CD4-positive, alpha-beta T cell treated with Interleukin-1 beta for 1 hour (primary cell): ENCODE results near the gene CYP4V2.
A peak's percentile ranks its signal among the peaks of the same experiment; 100 is the strongest.

Source experiments
- DNase-seq, 2 donors: peaks; one replicate each; pipeline ENCODE4 v3.0.0-alpha.2; 2020 to 2022

The CYP4V2 gene

GRCh38 chr4:186191200-186192065 lies at the start of gene CYP4V2:
Gene CYP4V2 (plus strand): TSS chr4:186191567. CDS start chr4:186191824, 257 bp downstream.
- DNase-seq, result peak; percentile 88 to 90

- no peak for DNase-seq
Measured at GRCh38 chr4:186144198-186144945, 47.0 kb upstream of the CYP4V2 start.

DNA sequence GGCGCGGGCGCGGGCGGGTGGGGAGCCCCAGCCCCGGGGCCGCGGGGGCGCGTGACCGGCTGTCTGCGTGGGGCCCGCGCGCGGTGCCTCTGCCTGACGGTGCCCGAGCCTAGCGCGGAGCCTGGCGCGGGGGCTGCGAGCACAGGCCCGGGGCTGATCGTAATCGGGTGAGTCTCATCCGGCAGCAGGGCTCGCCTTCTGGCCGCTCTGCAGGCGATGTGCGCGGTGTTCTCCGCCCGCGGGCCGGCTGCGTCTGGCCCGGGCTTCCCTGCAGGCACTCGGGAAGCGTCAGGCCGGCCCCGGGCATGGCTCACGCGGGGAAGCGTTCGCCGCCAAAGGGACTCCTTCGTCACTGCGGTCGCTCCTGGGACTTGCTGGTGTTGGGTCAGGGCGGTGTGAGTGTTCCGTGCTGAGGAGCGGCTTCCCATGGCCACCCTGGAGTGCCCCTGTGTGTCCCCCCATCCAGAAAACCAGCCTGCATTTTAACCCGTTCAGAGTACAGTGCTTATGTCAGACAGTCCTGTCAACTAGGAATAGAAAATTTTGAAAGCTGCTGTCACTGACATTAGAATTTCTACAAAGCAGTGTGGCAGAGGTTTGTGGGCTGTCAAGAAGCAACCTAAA lies 46.3 kb upstream of the CYP4V2 start:
- no peak for DNase-seq

GRCh38 chr4:186146458-186146857 lies 44.9 kb upstream of the CYP4V2 start:
- no peak for DNase-seq

GRCh38 chr4:186148336-186148975 lies 42.9 kb upstream of the CYP4V2 start:
- no peak for DNase-seq

GRCh38 chr4:186149872-186150271 lies 41.5 kb upstream of the CYP4V2 start:
- DNase-seq, result no peak

DNA sequence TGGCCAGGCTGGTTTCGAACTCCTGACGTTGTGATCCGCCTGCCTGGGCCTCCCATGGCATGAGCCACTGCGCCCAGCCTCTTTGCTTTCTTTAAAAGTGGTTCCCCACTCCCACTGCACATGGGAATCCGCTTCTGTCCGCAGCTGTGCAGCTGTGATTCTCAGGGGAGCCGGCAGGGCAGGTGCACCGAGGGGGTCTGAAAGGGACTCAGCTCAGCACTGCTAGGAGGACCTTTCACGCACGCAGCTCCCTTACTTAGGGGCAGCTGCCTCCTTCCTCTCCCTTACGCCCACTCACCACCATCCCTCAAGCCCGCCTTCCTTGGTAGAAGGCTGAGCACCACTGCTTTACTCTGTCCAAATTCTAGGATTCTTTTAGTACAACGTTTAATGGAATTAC lies 40.4 kb upstream of the CYP4V2 start:
- DNase-seq, result no peak

- DNase-seq, result no peak
Measured at GRCh38 chr4:186151499-186151898, 39.9 kb upstream of the CYP4V2 start.

DNA sequence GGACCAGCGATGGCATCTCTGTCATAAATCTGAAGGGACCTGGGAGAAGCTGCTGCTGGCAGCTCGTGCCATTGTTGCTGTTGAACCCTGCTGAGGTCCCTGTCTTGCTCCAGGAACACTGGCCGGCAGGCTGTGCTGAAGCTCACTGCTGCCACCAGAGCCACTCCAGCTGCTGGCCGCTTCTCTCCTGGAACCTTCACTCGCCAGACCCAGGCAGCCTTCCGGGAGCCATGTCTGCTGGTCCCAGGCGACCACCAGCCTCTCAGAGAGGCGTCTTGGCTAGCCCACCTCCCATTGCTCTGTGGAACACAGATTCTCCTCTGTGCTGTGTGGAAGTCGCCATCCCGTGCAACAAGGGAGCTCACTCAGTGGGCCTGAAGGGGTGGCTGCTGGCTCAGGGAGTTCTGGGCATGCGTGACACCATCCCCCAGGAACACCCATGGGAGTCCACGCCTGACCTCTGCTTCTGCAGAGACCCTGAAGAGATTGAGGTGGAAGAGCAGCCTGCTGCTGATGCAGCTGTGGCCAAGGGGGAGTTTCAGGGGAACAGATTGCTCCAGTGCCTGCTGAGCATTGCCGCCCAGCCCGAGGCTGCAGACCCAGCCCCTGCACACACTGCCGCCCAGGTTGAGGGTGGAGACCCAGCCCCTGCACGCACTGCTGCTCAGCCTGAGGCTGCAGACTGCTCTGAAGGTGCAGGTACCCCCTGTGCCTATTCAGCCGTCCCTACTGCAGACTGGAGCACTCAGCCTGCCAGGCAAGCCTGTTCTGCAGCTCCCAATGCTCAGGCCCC lies 33.1 kb upstream of the CYP4V2 start:
- no peak for DNase-seq

DNA sequence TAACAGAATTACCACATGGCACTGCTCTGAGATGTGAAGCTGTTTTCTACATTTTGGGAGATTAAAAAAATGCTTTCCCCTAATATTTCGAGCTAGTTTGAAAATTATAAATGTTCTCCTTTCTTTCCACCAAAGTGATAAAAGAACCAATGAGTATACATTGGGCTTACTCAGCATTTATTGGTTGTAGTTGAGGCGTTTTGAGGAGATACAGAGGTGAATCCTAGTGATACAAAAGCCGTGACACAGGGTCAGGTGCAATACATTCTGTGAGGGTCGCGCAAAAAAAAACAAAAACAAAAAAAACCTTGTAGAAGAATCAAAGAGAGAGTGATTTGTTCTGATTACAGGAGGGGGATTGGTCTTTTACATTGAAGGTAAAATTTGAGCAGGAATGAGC lies 32.4 kb upstream of the CYP4V2 start:
- DNase-seq, result no peak

DNA sequence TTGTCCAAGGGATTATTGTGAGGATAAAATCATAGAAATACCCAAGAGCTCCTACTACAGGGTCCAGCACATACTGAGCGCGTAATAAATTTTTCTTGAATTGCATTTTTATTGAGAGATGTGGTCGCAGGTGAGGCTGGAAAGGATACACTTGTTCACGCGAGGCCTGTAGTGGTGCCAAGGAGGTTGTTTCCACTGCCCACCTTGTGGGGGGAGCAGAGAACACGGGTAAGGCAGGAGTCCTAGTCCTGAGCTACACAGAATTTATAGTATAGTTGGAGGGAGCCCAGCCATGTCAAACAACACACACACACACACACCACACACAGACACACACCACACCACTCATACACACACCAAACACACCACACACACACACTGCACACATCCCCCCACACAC lies 31.8 kb upstream of the CYP4V2 start:
- no peak for DNase-seq

DNA sequence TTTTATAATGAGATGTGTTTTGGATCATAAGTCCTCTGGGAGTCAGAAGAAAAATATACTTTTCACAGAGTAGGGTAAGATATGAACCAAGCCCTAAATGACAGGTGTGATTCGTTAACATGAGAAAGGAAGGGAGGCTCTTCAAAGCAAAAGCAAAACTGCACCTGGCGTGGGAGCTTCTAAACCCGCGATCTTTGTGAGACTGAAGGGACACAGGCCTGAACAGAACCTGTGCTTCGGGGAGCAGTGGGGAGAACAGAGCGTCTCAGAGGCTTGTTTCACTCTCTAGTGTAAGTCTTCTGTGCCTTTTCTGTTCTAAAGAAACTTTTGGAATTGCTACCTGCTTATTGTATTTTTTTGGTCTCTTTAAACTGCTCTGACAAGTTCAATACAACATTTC lies 30.2 kb upstream of the CYP4V2 start:
- peak in 1 of 2 donors; percentile 27 for DNase-seq

DNA sequence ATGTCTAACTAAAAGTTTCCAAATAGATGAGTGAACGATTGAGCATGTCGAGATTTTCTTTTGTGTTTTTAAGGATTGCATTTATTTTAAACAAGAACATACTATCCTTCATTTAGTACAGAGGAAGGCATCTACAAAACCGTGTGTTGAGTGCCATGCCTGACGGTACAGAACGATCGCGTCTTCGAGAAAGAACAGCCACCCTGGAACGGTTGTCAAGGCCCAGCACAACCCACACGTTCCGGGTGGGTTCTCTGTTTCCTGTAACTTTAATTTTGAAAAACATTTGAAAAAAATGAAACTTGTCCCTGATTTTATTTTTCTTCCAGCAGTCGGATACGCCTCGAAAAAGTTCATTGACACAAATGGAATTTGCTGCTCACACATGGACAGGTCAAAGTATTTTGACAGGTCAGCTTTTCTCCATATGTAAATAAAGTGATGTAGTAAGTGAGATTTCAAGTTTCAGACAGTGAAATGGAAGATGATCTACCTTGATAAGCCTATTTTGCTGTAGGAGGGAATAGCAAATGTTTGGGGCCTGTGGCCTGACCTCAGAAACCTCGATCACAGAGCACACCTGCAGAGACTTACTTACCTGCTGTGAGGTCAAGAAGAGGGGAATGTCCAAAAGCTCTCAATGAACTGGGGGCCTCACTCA lies 24.4 kb upstream of the CYP4V2 start:
- no peak for DNase-seq

DNA sequence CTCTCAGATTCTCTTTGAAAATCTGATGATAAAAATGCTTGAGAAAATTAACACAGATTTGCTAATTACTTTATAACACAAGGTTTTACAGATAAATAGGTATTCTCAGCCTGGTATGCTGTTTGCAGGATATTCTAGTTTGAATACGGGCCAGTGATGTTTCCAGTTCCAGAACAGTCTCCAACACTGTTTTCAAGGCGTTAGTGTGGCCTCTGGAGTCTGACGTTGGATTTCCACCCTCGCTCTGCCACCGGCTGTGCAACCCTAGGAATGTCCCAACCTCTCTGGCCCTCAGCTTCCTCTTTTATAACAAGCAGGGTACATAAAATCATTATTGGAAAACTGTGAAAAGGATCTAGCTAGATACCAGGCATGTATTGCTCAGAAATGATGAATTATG lies 23.8 kb upstream of the CYP4V2 start:
- no peak for DNase-seq

- DNase-seq, result no peak
Measured at GRCh38 chr4:186168750-186169149, 22.6 kb upstream of the CYP4V2 start.

DNA sequence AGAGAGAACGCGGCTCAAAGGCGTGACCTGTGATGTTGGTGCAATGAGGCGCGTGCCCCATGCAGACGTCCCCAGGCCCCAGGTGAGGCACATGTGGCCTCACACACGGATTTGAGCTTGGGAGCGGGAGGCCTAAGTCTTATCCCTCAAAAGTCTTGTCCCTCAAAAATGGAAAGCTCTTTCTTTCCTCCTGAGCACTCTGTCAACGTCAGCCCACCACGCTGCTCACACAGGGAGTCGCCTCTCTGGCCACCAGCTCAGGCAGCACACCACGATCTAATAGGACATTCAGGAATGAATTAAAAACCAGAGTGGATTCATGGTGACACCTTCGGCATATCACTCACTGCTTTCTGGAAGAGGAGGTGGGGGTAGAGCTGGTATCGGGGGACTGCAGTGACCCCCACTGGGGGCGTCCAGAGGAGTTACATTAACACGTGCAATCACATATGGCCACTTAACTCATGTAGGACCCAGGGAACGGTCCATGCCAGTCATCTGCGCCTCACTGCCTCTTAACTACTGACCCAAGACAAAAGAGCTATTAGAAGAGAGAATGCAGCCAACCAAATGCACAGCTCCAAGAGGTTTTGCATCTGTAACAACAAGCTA lies 21.9 kb upstream of the CYP4V2 start:
- DNase-seq, result no peak

GRCh38 chr4:186169945-186170802 lies 21.2 kb upstream of the CYP4V2 start:
- DNase-seq, result no peak

DNA sequence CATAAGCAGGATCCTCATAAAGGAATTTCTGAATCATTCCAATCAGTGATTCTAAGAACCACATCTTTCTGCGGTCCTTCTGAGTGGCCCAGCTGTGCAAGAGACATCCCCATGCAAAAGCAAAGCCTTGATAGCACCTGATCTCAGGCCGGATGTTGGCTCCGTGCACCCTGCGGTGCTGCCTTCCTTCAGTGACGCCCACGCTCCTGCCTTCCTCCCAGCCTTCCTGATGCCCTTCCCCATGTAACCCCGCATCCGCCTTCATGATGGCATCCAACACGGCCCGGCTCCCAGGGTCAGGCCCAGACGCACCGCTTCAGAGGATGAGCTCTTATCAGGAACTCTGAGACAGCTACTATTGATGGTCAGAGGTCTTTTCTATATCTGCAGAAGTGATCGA lies 20.4 kb upstream of the CYP4V2 start:
- no peak for DNase-seq

GRCh38 chr4:186172546-186172945 lies 18.8 kb upstream of the CYP4V2 start:
- DNase-seq, result no peak

- DNase-seq, result no peak
Measured at GRCh38 chr4:186188107-186188506, 3.3 kb upstream of the CYP4V2 start.
